ENCODE results near the gene C2orf49.
A peak's percentile ranks its signal among the peaks of the same experiment; 100 is the strongest.

C2orf49 gene

GRCh38 chr2:105362862-105363591 lies 25.7 kb downstream of the C2orf49 start:
- no peak for DNase-seq

- no peak for DNase-seq
Observed at GRCh38 chr2:105364436-105365139, 27.2 kb downstream of the C2orf49 start.

- no peak for DNase-seq
Observed at GRCh38 chr2:105365206-105365605, 27.9 kb downstream of the C2orf49 start.

GRCh38 chr2:105368759-105369408 lies 31.5 kb downstream of the C2orf49 start:
- DNase-seq = no peak

- DNase-seq = peak; percentile 88 to 92 (median 90)
Observed at GRCh38 chr2:105369777-105370690, 32.7 kb downstream of the C2orf49 start.

- no peak for DNase-seq
Observed at GRCh38 chr2:105371156-105371555, 33.8 kb downstream of the C2orf49 start.

- no peak for DNase-seq
Observed at GRCh38 chr2:105371810-105372209, 34.5 kb downstream of the C2orf49 start.

- DNase-seq = no peak
Observed at GRCh38 chr2:105373344-105373781, 36.0 kb downstream of the C2orf49 start.

GRCh38 chr2:105373895-105374401 lies 36.6 kb downstream of the C2orf49 start:
- DNase-seq = no peak

- no peak for DNase-seq
Observed at GRCh38 chr2:105375001-105375561, 37.7 kb downstream of the C2orf49 start.

- DNase-seq = no peak
Observed at GRCh38 chr2:105376010-105376409, 38.7 kb downstream of the C2orf49 start.

GRCh38 chr2:105376789-105377240 lies 39.5 kb downstream of the C2orf49 start:
- DNase-seq = no peak

- DNase-seq = no peak
Observed at GRCh38 chr2:105377871-105378270, 40.5 kb downstream of the C2orf49 start.

- no peak for DNase-seq
Observed at GRCh38 chr2:105378276-105378840, 41.0 kb downstream of the C2orf49 start.

GRCh38 chr2:105378921-105379383 lies 41.6 kb downstream of the C2orf49 start:
- no peak for DNase-seq

- DNase-seq = peak in 2 of 4 experiments; percentile 33 to 53
Observed at GRCh38 chr2:105379741-105380186, 42.4 kb downstream of the C2orf49 start.

- DNase-seq = no peak
Observed at GRCh38 chr2:105380432-105381100, 43.2 kb downstream of the C2orf49 start.

- no peak for DNase-seq
Observed at GRCh38 chr2:105381101-105381668, 43.8 kb downstream of the C2orf49 start.

- no peak for DNase-seq
Observed at GRCh38 chr2:105382177-105382576, 44.8 kb downstream of the C2orf49 start.

Data from suppressor macrophage (primary cell).